ENCODE data around the gene FOXL2NB.
A peak's percentile ranks its signal among the peaks of the same experiment; 100 is the strongest.

Gene FOXL2NB

DNA sequence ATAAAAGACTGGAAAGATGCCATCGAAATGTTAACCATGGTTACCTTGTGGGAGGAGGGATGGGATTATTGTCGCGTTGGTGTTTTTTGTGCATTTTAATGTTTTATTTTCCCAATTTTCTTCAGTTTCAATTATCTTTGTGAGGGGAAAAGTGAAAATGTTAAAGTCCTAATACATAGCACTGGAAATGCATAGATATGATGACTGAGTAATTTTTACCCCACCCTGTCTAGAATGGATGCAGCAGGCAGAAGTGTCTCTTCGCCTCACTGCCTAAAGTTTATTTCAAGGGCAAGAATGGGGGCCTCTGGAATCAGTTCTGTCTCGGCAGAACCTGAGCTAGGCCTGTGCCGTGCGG is 11.5 kb upstream of the FOXL2NB start:
- H3K4me3 ChIP-seq (ENCODE audit: low read depth, low read length): peak overlapping the region; percentile 59
- TF ChIP-seq, protein P1, sequence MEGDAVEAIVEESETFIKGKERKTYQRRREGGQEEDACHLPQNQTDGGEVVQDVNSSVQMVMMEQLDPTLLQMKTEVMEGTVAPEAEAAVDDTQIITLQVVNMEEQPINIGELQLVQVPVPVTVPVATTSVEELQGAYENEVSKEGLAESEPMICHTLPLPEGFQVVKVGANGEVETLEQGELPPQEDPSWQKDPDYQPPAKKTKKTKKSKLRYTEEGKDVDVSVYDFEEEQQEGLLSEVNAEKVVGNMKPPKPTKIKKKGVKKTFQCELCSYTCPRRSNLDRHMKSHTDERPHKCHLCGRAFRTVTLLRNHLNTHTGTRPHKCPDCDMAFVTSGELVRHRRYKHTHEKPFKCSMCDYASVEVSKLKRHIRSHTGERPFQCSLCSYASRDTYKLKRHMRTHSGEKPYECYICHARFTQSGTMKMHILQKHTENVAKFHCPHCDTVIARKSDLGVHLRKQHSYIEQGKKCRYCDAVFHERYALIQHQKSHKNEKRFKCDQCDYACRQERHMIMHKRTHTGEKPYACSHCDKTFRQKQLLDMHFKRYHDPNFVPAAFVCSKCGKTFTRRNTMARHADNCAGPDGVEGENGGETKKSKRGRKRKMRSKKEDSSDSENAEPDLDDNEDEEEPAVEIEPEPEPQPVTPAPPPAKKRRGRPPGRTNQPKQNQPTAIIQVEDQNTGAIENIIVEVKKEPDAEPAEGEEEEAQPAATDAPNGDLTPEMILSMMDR (IDR thresholded peaks at IDR 0.05; ENCODE audit: low read depth, low read length): no peak
- TF ChIP-seq MAX (IDR thresholded peaks at IDR 0.05; ENCODE audit: low read depth, low read length) (no peak), POLR2A (IDR thresholded peaks at IDR 0.05; ENCODE audit: extremely low read depth, insufficient read length) (no peak), MYC (IDR thresholded peaks at IDR 0.05; ENCODE audit: low read depth, low read length) (no peak)
- no peak for DNase-seq (ENCODE audit: low read depth)

GRCh38 chr3:138935863-138936740 is 10.9 kb upstream of the FOXL2NB start:
- H3K4me3 ChIP-seq (ENCODE audit: low read depth, low read length): peak overlapping the region; percentile 59
- peak; percentile 84 for DNase-seq (ENCODE audit: low read depth)
- TF ChIP-seq, protein P1 (IDR thresholded peaks at IDR 0.05; ENCODE audit: low read depth, low read length): peak; percentile 64
- TF ChIP-seq MYC (IDR thresholded peaks at IDR 0.05; ENCODE audit: low read depth, low read length): no peak

DNA sequence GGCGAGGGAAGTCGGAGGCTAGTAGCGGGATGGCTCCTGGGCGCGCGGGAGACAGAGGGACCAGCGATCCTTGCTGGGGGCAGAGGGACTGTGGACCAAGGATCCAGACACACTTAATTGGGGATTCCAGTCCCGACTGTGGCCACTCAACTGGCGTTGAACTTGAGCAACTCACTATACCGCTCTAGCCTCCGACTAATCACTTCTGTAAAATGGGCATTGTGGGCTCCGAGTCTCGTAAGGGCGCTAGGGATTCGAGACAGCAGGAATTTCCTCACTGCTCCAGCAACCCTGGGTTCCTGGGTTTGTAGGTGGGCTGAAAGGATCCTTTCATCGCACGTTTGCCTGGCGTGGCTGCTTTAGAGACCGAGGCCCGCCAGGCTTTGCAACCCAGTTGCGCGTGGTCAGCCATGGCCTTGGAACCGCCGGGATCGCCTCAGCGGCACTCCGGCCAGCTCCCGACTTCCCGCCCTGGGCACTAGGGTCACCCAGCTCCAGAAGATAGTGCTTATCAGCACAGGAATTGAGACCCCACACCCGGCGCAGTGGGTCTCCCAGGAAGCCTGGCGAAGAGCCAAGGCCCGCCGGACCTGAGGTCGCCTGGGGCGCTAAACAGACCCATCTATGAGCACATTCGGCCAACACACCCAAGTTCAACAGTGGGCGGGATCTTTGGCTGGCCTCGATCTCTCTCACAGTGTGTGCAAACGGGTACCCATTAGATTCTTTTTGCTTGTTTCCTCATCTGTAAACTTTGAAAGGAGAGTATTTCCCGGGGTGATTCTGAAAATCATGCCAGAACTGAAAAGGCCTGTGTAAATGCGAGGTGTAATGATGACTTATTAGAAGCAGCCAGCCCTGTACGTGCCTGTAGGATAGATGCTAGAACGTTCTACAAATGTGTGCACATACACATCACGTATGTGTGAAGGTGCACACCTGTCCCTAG is 10.0 kb upstream of the FOXL2NB start:
- peak; percentile 13 for DNase-seq (ENCODE audit: low read depth)
- peak overlapping the region; percentile 36 for H3K4me3 ChIP-seq (ENCODE audit: low read depth, low read length)
- TF ChIP-seq POLR2A (IDR thresholded peaks at IDR 0.05; ENCODE audit: extremely low read depth, insufficient read length): no peak
- no peak for TF ChIP-seq MAX (IDR thresholded peaks at IDR 0.05; ENCODE audit: low read depth, low read length)
- TF ChIP-seq, protein P1 (IDR thresholded peaks at IDR 0.05; ENCODE audit: low read depth, low read length): no peak
- no peak for TF ChIP-seq MYC (IDR thresholded peaks at IDR 0.05; ENCODE audit: low read depth, low read length)

DNA sequence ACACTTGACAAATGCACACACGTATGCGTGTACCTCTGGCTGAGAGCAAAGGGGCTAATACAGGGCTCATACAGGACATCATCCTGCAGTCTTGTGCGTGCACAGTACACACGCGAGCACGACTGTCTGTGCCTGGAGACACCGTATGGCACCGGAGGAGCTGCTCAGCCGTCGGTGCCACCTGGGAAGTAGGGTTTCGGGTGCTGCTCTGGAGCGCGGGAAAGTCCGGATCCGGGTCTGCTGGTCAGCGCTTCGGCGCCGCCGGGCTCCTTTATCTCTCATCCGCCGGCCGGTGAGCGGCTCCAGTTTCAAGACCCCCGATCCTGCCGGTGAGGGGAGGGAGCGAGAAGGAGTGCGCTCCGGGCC is 9.3 kb upstream of the FOXL2NB start:
- TF ChIP-seq, protein P1 (IDR thresholded peaks at IDR 0.05; ENCODE audit: low read depth, low read length): no peak
- TF ChIP-seq MYC (IDR thresholded peaks at IDR 0.05; ENCODE audit: low read depth, low read length): no peak
- TF ChIP-seq MAX (IDR thresholded peaks at IDR 0.05; ENCODE audit: low read depth, low read length): no peak
- no peak for TF ChIP-seq POLR2A (IDR thresholded peaks at IDR 0.05; ENCODE audit: extremely low read depth, insufficient read length)
- no peak for DNase-seq (ENCODE audit: low read depth)
- no peak overlapping the region for H3K4me3 ChIP-seq (ENCODE audit: low read depth, low read length)

GRCh38 chr3:138938056-138938876 is 8.8 kb upstream of the FOXL2NB start:
- H3K4me3 ChIP-seq (ENCODE audit: low read depth, low read length): no peak overlapping the region
- DNase-seq (ENCODE audit: low read depth): peak; percentile 32

More at GRCh38 chr3:138938056-138938876, 8.8 kb upstream of the FOXL2NB start:
- no peak for TF ChIP-seq MAX (IDR thresholded peaks at IDR 0.05; ENCODE audit: low read depth, low read length)
- TF ChIP-seq MYC (IDR thresholded peaks at IDR 0.05; ENCODE audit: low read depth, low read length): no peak
- TF ChIP-seq, protein P1 (IDR thresholded peaks at IDR 0.05; ENCODE audit: low read depth, low read length): no peak
- no peak for TF ChIP-seq POLR2A (IDR thresholded peaks at IDR 0.05; ENCODE audit: extremely low read depth, insufficient read length)

All from NB4 (cell line).